Prostate gland (tissue), 2 donors: Measurements from ENCODE around the gene ZNF469. TPM values are rescaled to one million over a fixed set of nuclear protein-coding genes. Genes with fewer than 3 reads are reported as not detected.

Experiments
- DNase-seq: peaks from one replicate; pipeline ENCODE4 v3.0.0-alpha.2; 2019; ENCODE audit warnings: low spot score
- H3K27ac ChIP-seq, 2 donors: fragments of 200-600 bp; sonication (generic); 2 replicates each; pipeline ENCODE4 v1.5.1; 2017 to 2019
- H3K27me3 ChIP-seq: fragments of 200-600 bp; sonication (generic); replicated peaks from 2 replicates; pipeline ENCODE4 v1.5.1; 2019; ENCODE audit not compliant: insufficient read depth
- H3K36me3 ChIP-seq, 2 donors: fragments of 200-600 bp; sonication (generic); 1 replicate in 1 of 2; 2 replicates in 1 of 2; pipeline versions ENCODE4 v1.5.1 to v1.8.1; 2017 to 2019
- H3K4me1 ChIP-seq: fragments of 200-600 bp; sonication (generic); replicated peaks from 2 replicates; pipeline ENCODE4 v1.5.1; 2019
- H3K4me3 ChIP-seq, 2 donors: fragments of 200-600 bp; sonication (generic); 2 replicates each; pipeline ENCODE4 v1.5.1; 2017 to 2019
- H3K9me3 ChIP-seq: fragments of 200-600 bp; sonication (generic); 2 replicates; pipeline ENCODE4 v1.5.1; 2017
- CTCF ChIP-seq, 4 experiments: fragments of 200-600 bp in 2 of 4; fragments of 450-650 bp in 2 of 4; sonication (generic) in 2 of 4; IDR thresholded peaks; 1 replicate in 3 of 4; 2 replicates in 1 of 4; pipeline ENCODE4 v1.5.1; 2016 to 2019; ENCODE audit warnings: antibody characterized with exemption in 4 of 4, mild to moderate bottlenecking in 2 of 4, moderate library complexity in 2 of 4
- POLR2A ChIP-seq: fragments of 450-650 bp; IDR thresholded peaks from one replicate; pipeline ENCODE4 v1.6.1; 2016; ENCODE audit warnings: antibody characterized with exemption, mild to moderate bottlenecking
- POLR2AphosphoS5 ChIP-seq: sonication (generic); formaldehyde crosslinking; IDR thresholded peaks from one replicate; pipeline ENCODE4 v1.6.1; 2017; ENCODE audit warnings: antibody characterized with exemption
- WGBS: methylation state at CpG from one replicate; pipeline ENCODE4 v1.1.5; 2018; 5-methylcytosine and 5-hydroxymethylcytosine counted together
- intact Hi-C: fragments of 100-400 bp; cut with DNase I; formaldehyde crosslinking; loops from one replicate; pipeline ENCODE4 v1.14.2; 2022
- total RNA-seq, 2 donors: library from RNA; depleted of rRNA; stranded (reverse); fragments of >200 nt; gene quantifications; one replicate each; pipeline ENCODE4 v1.1.0, GENCODE V29; 2016

ZNF469 gene
- total RNA-seq, 2 donors from 2014 or later = 3.6 to 4.4 TPM

- no peak for DNase-seq
- TF ChIP-seq POLR2AphosphoS5 (no peak), POLR2A (no peak), CTCF (IDR thresholded peaks at IDR 0.05) (no peak)
- no peaks in the 10 kb centered on the region for H3K9me3 ChIP-seq
- H3K27ac ChIP-seq = no peak overlapping the region
- H3K4me1 ChIP-seq = no peaks in the 10 kb centered on the region
- no peaks in the 10 kb centered on the region for H3K27me3 ChIP-seq
- H3K4me3 ChIP-seq = no peak overlapping the region
- H3K36me3 ChIP-seq = no peaks in the 10 kb centered on the region
- WGBS = 94% methylated on average over 23 of the region's 25 CpGs
- intact Hi-C loops = no loop called here
Observed at GRCh38 chr16:88348377-88349152, 34.2 kb upstream of the ZNF469 start.

- Histone ChIP-seq H3K36me3 (no peaks in the 10 kb centered on the region), H3K27me3 (no peaks in the 10 kb centered on the region), H3K27ac (no peak overlapping the region), H3K4me1 (no peaks in the 10 kb centered on the region), H3K4me3 (no peak overlapping the region), H3K9me3 (no peaks in the 10 kb centered on the region)
- intact Hi-C loops = no loop called here
- no peak for DNase-seq
- TF ChIP-seq POLR2AphosphoS5 (no peak), CTCF (IDR thresholded peaks at IDR 0.05) (no peak), POLR2A (no peak)
- WGBS = 80% methylated on average over 12 of the region's 12 CpGs
Observed at GRCh38 chr16:88349153-88349902, 33.4 kb upstream of the ZNF469 start.

- no peaks in the 10 kb centered on the region for H3K9me3 ChIP-seq
- no peaks in the 10 kb centered on the region for H3K27me3 ChIP-seq
- H3K4me3 ChIP-seq = no peak overlapping the region
- intact Hi-C loops = no loop called here
- H3K36me3 ChIP-seq = no peaks in the 10 kb centered on the region
- no peak for DNase-seq
- H3K4me1 ChIP-seq = no peaks in the 10 kb centered on the region
- TF ChIP-seq CTCF (IDR thresholded peaks at IDR 0.05) (no peak), POLR2A (no peak), POLR2AphosphoS5 (no peak)
- H3K27ac ChIP-seq = no peak overlapping the region
- WGBS = 85% methylated on average over 30 of the region's 32 CpGs
Observed at GRCh38 chr16:88349903-88350900, 32.6 kb upstream of the ZNF469 start.

DNA sequence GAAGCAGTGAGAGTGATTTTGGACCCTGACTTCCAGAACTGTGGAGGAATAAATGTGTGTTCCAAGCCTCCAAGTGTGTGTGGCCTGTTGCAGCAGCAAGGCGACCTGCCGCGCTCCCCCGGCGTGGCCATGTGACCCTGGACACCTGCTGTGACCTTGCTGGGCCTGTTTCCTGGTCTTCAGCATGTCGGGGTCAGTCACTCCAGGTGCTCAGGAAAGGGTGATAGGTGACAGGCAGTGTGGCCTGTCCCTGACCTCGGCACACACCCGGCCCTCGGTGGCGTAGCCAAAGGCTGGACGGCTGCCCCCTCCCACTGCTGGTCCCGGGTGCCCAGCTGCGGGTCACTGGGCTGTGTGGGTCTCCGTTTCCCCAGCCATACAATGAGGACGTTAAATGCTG lies 31.8 kb upstream of the ZNF469 start:
- TF ChIP-seq POLR2A = no peak
- TF ChIP-seq POLR2AphosphoS5 = no peak
- no peak for TF ChIP-seq CTCF (IDR thresholded peaks at IDR 0.05)
- Histone ChIP-seq H3K4me3 (no peak overlapping the region), H3K9me3 (no peaks in the 10 kb centered on the region), H3K27me3 (no peaks in the 10 kb centered on the region), H3K27ac (no peak overlapping the region), H3K36me3 (no peaks in the 10 kb centered on the region), H3K4me1 (no peaks in the 10 kb centered on the region)
- DNase-seq = no peak
- intact Hi-C loops = no loop called here
- 93% methylated on average over 14 of the region's 15 CpGs for WGBS
